ENCODE measurements around the gene TMEM141.
"Not testable (repeated sequence)": the region's sequence is repeated elsewhere in the genome, so short reads cannot be mapped to it uniquely, and the experiment has no call there.

DNA sequence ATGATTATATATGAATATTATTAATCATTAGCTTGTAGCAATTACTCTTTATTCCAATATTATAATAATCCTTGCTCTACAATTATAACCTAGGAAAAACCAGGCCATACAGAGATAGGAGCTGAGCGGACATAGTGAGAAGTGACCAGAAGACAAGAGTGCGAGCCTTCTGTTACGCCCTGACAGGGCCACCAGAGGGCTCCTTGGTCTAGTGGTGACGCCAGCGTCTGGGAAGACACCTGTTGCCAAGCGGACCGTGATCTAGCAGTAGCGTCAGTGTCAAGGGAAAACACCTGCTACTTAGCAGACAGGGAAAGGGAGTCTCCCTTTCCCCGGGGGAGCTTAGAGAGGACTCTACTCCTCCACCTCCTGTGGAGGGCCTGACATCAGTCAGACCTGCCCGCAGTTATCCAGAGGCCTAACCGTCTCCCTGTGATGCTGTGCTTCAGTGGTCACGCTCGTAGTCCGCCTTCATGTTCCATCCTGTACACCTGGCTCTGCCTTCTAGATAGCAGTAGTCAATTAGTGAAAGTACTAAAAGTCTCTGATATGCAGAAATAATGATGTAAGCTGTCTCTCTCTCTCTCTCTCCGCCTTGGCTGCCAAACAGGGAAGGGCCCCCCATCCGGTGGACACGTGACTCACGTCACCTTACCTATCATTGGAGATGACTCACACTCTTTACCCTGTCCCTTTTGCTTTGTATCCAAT, 24.6 kb upstream of the TMEM141 start:
- TF ChIP-seq, protein P1, sequence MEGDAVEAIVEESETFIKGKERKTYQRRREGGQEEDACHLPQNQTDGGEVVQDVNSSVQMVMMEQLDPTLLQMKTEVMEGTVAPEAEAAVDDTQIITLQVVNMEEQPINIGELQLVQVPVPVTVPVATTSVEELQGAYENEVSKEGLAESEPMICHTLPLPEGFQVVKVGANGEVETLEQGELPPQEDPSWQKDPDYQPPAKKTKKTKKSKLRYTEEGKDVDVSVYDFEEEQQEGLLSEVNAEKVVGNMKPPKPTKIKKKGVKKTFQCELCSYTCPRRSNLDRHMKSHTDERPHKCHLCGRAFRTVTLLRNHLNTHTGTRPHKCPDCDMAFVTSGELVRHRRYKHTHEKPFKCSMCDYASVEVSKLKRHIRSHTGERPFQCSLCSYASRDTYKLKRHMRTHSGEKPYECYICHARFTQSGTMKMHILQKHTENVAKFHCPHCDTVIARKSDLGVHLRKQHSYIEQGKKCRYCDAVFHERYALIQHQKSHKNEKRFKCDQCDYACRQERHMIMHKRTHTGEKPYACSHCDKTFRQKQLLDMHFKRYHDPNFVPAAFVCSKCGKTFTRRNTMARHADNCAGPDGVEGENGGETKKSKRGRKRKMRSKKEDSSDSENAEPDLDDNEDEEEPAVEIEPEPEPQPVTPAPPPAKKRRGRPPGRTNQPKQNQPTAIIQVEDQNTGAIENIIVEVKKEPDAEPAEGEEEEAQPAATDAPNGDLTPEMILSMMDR (conservative IDR thresholded peaks at IDR 0.05; ENCODE audit: low read length): 0 out of 2 replicates have a peak, but pooled peaks have one; percentile 42
- not testable (repeated sequence) for TF ChIP-seq EZH2phosphoT487 (IDR thresholded peaks at IDR 0.05; ENCODE audit: borderline replicate concordance, low read depth, low read length)
